Measurements from ENCODE around the gene LMX1B. TPM values are rescaled to one million over a fixed set of nuclear protein-coding genes. Genes with fewer than 3 reads are reported as not detected.

Gene LMX1B
- total RNA-seq, 1 donor from 2014 or later, result 1.3 TPM

GRCh38 chr9:126591922-126592321, 21.8 kb upstream of the LMX1B start:
- H3K36me3 ChIP-seq, result no peaks in the 10 kb centered on the region
- no peak for TF ChIP-seq CTCF (IDR thresholded peaks at IDR 0.05; ENCODE audit: borderline replicate concordance)
- no peak overlapping the region for H3K4me3 ChIP-seq
- peaks cover 29% of the 10 kb centered on the region for H3K4me1 ChIP-seq
- H3K27me3 ChIP-seq (ENCODE audit: low read depth), result peaks cover 26% of the 10 kb centered on the region
- no peaks in the 10 kb centered on the region for H3K9me3 ChIP-seq (replicated peaks)
- DNase-seq, result no peak
- H3K27ac ChIP-seq (replicated peaks), result no peak overlapping the region
- intact Hi-C loops (cut with micrococcal nuclease), result no loop called here

DNA sequence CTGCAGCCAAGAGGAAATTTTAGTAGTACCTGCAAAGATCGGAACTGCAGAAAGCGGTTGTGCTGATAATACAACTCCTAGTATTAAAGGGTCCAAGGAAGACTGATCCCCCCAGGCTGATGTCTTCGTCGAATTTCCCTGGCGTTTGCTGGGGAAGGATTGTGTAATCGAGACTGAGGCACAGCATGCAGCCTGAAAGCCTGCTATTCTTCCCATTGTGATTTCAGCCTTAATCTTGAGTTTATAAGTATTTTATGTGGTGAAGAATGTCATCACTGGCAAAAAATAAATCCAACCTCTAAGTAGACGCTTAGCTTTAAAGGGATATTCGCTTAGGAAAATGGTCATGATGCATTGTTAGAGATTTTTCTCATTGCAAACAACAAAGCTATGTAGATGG, 21.3 kb upstream of the LMX1B start:
- H3K27ac ChIP-seq (replicated peaks), result no peak overlapping the region
- no peak for DNase-seq
- H3K4me3 ChIP-seq, result no peak overlapping the region
- H3K36me3 ChIP-seq, result no peaks in the 10 kb centered on the region
- intact Hi-C loops (cut with micrococcal nuclease), result no loop called here
- H3K4me1 ChIP-seq, result peaks cover 24% of the 10 kb centered on the region
- H3K27me3 ChIP-seq (ENCODE audit: low read depth), result peaks cover 27% of the 10 kb centered on the region
- no peaks in the 10 kb centered on the region for H3K9me3 ChIP-seq (replicated peaks)
- TF ChIP-seq CTCF (IDR thresholded peaks at IDR 0.05; ENCODE audit: borderline replicate concordance), result no peak

GRCh38 chr9:126595982-126596381, 17.7 kb upstream of the LMX1B start:
- Histone ChIP-seq H3K27me3 (ENCODE audit: low read depth) (peaks cover 43% of the 10 kb centered on the region), H3K36me3 (no peaks in the 10 kb centered on the region), H3K4me1 (no peaks in the 10 kb centered on the region), H3K27ac (replicated peaks) (no peak overlapping the region), H3K4me3 (no peak overlapping the region), H3K9me3 (replicated peaks) (no peaks in the 10 kb centered on the region)
- DNase-seq, result no peak
- intact Hi-C loops (cut with micrococcal nuclease), result no loop called here
- TF ChIP-seq CTCF (IDR thresholded peaks at IDR 0.05; ENCODE audit: borderline replicate concordance), result no peak

DNA sequence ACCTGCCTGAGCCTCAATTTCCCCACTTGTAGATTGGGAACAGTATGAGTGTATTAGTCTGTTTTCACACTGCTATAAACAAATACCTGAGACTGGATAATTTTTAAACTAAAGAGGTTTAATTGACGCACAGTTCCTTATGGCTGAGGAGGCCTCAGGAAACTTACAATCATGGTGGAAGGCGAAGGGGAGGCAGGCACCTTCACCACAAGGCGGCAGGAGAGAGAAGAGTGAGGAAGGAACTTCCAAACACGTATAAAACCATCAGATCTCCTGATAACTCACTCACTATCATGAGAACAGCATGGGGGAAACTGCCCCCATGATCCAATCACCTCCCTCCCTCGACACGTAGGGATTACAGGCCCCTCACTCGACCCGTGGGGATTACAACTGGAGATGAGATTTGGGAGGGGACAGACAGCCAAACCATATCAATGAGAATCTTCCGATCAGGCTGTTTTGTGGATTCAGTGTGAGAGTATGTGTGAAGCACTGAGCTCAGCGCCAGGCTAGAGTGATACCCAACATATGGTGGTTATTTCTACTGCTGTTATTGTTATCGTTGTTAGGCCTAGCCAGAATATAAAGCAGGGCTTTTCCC, 14.6 kb upstream of the LMX1B start:
- DNase-seq, result no peak
- Histone ChIP-seq H3K27me3 (ENCODE audit: low read depth) (peaks cover 49% of the 10 kb centered on the region), H3K9me3 (replicated peaks) (no peaks in the 10 kb centered on the region), H3K4me3 (no peak overlapping the region), H3K36me3 (no peaks in the 10 kb centered on the region), H3K27ac (replicated peaks) (no peak overlapping the region), H3K4me1 (no peaks in the 10 kb centered on the region)
- intact Hi-C loops (cut with micrococcal nuclease), result no loop called here
- no peak for TF ChIP-seq CTCF (IDR thresholded peaks at IDR 0.05; ENCODE audit: borderline replicate concordance)

DNA sequence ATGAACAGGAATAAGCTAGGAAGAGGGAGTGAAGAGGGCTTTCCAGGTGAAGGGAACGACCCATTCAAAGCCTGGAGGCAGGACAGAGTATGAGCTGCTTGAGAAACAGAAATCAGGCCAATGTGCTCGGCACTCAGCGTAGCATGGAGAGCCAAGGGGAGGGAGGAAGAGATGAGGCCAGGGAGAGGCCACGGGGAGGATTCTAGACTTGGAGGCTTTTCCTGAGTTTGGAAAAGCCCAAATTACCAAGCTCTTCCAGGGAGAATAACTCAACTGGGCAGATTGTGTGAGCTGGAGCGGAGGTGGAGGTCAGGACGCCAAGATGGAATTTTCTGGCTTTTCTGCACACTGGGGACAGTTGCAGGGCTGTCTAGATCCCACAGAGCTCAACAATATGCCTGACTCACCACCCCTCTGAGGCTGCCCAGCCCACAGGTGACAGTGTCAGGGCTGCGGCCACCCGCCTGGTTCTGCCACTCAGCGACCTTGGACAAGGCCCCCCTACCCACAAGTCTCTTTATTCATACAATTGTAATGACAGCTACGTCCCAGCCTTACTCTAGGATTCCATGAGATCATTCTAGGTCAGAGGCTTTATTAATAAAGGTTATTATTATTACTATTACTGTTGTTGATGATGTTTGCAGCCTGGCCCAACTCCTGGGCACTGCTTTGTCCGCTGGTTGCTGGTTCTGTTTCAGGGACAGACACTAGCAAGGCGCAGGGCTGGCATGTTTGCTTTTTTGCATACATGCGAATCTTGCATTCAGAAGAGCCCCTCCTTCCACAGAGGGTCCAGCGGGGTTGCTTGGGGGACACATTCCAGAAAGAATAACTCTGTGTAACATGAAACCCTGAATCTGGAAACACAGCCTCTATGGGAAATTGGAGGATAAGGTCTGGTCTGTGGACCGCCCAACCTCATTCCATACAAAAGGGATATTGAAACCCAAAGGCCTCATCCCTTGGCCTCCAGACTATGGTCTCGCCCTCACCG, 9.4 kb upstream of the LMX1B start:
- no peak for TF ChIP-seq CTCF (IDR thresholded peaks at IDR 0.05; ENCODE audit: borderline replicate concordance)
- DNase-seq, result no peak
- Histone ChIP-seq H3K4me1 (peaks cover 12% of the 10 kb centered on the region), H3K27me3 (ENCODE audit: low read depth) (peaks cover 46% of the 10 kb centered on the region), H3K4me3 (no peak overlapping the region), H3K27ac (replicated peaks) (peak overlapping the region; percentile 55), H3K9me3 (replicated peaks) (no peaks in the 10 kb centered on the region), H3K36me3 (no peaks in the 10 kb centered on the region)
- intact Hi-C loops (cut with micrococcal nuclease), result no loop called here
